ENCODE results near the gene FAM167B. TPM values are rescaled to one million over a fixed set of nuclear protein-coding genes. Genes with fewer than 3 reads are reported as not detected.
A peak's percentile ranks its signal among the peaks of the same experiment; 100 is the strongest.
"Not testable (repeated sequence)": the region's sequence is repeated elsewhere in the genome, so short reads cannot be mapped to it uniquely, and the experiment has no call there.

The FAM167B gene
- total RNA-seq, 6 donors from 2014 or later, result 1.9 to 53.0 (median 4.6) TPM; not detected in 1

- peaks cover 15 to 39% (median 24%) of the 10 kb centered on the region in 4 donors for H3K4me1 ChIP-seq
- ATAC-seq (ENCODE audit: low FRiP score in 2 of 2) (no peak), DNase-seq (no peak)
- peak overlapping the region; percentile 68 to 95 (median 92) for H3K27ac ChIP-seq
- no peaks in the 10 kb centered on the region for H3K9me3 ChIP-seq
- 40 to 44% methylated on average over 10 of the region's 10 CpGs for WGBS, 2 donors
- H3K4me3 ChIP-seq, result peak overlapping the region; percentile 84 to 92 (median 88)
- TF ChIP-seq CTCF (IDR thresholded peaks at IDR 0.05), result no peak
- no peak for TF ChIP-seq POLR2AphosphoS5 (IDR thresholded peaks at IDR 0.05)
- TF ChIP-seq POLR2A (IDR thresholded peaks at IDR 0.05), result no peak
- TF ChIP-seq EP300 (IDR thresholded peaks at IDR 0.05), result no peak
- no peaks in the 10 kb centered on the region for H3K27me3 ChIP-seq
- H3K36me3 ChIP-seq, result peaks cover 0 to 4% (median 0%) of the 10 kb centered on the region in 4 donors
These were observed 44.2 kb downstream of the FAM167B start for GRCh38 chr1:32291145-32291707.

- DNase-seq (peak; percentile 99), ATAC-seq (ENCODE audit: low FRiP score in 2 of 2) (peak; percentile 98 to 99)
- Histone ChIP-seq H3K4me1 (peaks cover 15 to 42% (median 24%) of the 10 kb centered on the region in 4 donors), H3K36me3 (peaks cover 0 to 4% (median 0%) of the 10 kb centered on the region in 4 donors), H3K27me3 (no peaks in the 10 kb centered on the region), H3K9me3 (no peaks in the 10 kb centered on the region), H3K27ac (peak within 1 kb of the TSS; percentile 68 to 95 (median 92)), H3K4me3 (peak within 1 kb of the TSS; percentile 84 to 92 (median 88))
- 1 to 2% methylated on average over 38 to 39 of the region's 67 CpGs for WGBS, 2 donors
- TF ChIP-seq POLR2AphosphoS5 (IDR thresholded peaks at IDR 0.05) (peak; percentile 52 to 86), POLR2A (IDR thresholded peaks at IDR 0.05) (peak in 2 of 4 donors; percentile 48 to 82), EP300 (IDR thresholded peaks at IDR 0.05) (no peak), CTCF (IDR thresholded peaks at IDR 0.05) (no peak)
These were observed 44.9 kb downstream of the FAM167B start, which contains the start of gene HDAC1 for GRCh38 chr1:32291708-32292538. Gene HDAC1 (plus strand): TSS chr1:32292083. CDS start chr1:32292170, 87 bp downstream.

DNA sequence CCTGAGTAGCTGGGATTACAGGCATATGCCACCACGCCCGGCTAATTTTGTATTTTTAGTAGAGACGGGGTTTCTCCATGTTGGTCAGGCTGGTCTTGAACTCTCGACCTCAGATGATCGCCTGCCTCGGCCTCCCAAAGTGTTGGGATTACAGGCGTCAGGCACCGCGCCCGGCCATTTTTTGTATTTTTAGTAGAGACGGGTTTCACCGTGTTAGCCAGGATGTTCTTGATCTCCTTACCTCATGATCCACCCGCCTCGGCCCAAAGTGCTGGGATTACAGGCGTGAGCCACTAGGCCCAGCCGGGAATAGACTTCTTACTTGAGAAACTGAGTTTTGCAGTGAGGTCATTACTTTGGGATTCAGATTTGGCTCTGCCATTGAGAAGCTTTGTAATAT, 51.2 kb downstream of the FAM167B start:
- H3K27me3 ChIP-seq; H3K27ac ChIP-seq; DNase-seq; ATAC-seq (ENCODE audit: low FRiP score in 2 of 2); H3K9me3 ChIP-seq; H3K4me3 ChIP-seq: not testable (repeated sequence)
- Histone ChIP-seq H3K4me1 (peaks cover 4 to 33% (median 6%) of the 10 kb centered on the region in 4 donors), H3K36me3 (peaks cover 0 to 15% (median 8%) of the 10 kb centered on the region in 4 donors)
- WGBS, 2 donors, result 95 to 99% methylated on average over 16 of the region's 16 CpGs

Small RNAs within 50 kb of the gene (small RNA-seq; reads per million reads assigned to genes)
- gene RF00017 (0 reads per million in 4 donors), gene RF00019 (0 reads per million in 4 donors)

Other genes with a start within 250 kb of the FAM167B start
- 100 to 1,000 TPM in 1 of 6 donors, 10 to 100 TPM in 5; 52.4 to 101 (median 91.9) TPM for gene KHDRBS1, start 233.4 kb upstream of the FAM167B start, total RNA-seq
- gene TMEM39B, start 174.3 kb upstream of the FAM167B start, total RNA-seq, result 10 to 100 TPM in 3 of 6 donors, 1 to 10 TPM in 3; 5.0 to 22.1 (median 10.2) TPM
- gene KPNA6, start 139.2 kb upstream of the FAM167B start, total RNA-seq, result 10 to 100 TPM; 16.8 to 53.8 (median 42.0) TPM
- 10 to 100 TPM; 29.3 to 57.5 (median 47.5) TPM for gene TXLNA, start 67.5 kb upstream of the FAM167B start, total RNA-seq
- gene CCDC28B, start 46.6 kb upstream of the FAM167B start, total RNA-seq, result 1 to 10 TPM in 5 of 6 donors, under 1 TPM in 1; 0.98 to 4.2 (median 3.2) TPM
- gene IQCC, start 41.6 kb upstream of the FAM167B start, total RNA-seq, result 1 to 10 TPM in 5 of 6 donors, under 1 TPM in 1; 0.55 to 6.3 (median 1.9) TPM
- 10 to 100 TPM in 1 of 6 donors, 1 to 10 TPM in 4, under 1 TPM in 1; 0.11 to 11.4 (median 4.5) TPM for gene DCDC2B, start 38.1 kb upstream of the FAM167B start, total RNA-seq
- 10 to 100 TPM; 14.9 to 62.9 (median 21.1) TPM for gene TMEM234, start 24.9 kb upstream of the FAM167B start, total RNA-seq
- gene EIF3I, start 24.8 kb upstream of the FAM167B start, total RNA-seq, result 100 to 1,000 TPM in 4 of 6 donors, 10 to 100 TPM in 2; 62.9 to 173 (median 109) TPM
- 10 to 100 TPM in 1 of 6 donors, 1 to 10 TPM in 5; 5.1 to 25.1 (median 7.7) TPM for gene LCK, start 4.0 kb downstream of the FAM167B start, total RNA-seq
- gene HDAC1, start 44.9 kb downstream of the FAM167B start, total RNA-seq, result 10 to 100 TPM; 36.8 to 78.0 (median 48.8) TPM
- gene MARCKSL1, start 89.0 kb downstream of the FAM167B start, total RNA-seq, result 10 to 100 TPM in 2 of 6 donors, 1 to 10 TPM in 4; 1.0 to 56.9 (median 9.4) TPM
- 10 to 100 TPM in 3 of 6 donors, 1 to 10 TPM in 3; 4.3 to 43.0 (median 10.5) TPM for gene FAM229A, start 115.3 kb downstream of the FAM167B start, total RNA-seq
- gene TSSK3, start 115.3 kb downstream of the FAM167B start, total RNA-seq, result 1 to 10 TPM in 4 of 6 donors, not detected in 2; 1.2 to 2.3 (median 1.8) TPM
- gene BSDC1, start 147.2 kb downstream of the FAM167B start, total RNA-seq, result 100 to 1,000 TPM in 1 of 6 donors, 10 to 100 TPM in 5; 60.8 to 116 (median 68.9) TPM
- gene ZBTB8B, start 217.8 kb downstream of the FAM167B start, total RNA-seq, result under 1 TPM in 4 of 6 donors, not detected in 2; under 0.01 to 0.10 (median 0.01) TPM